B cell (primary cell): ENCODE measurements around the gene SMC3. TPM values are rescaled to one million over a fixed set of nuclear protein-coding genes. Genes with fewer than 3 reads are reported as not detected.

Source experiments
- ATAC-seq: fragments of 200-7000 bp; cut with Tn5 transposase; one replicate; pipeline ENCODE4 v1.10.0; 2021; ENCODE audit warnings: low read depth, mild to moderate bottlenecking, moderate number of reproducible peaks, moderate library complexity
- CTCF ChIA-PET: fragments of 350-600 bp; sonication (Branson Sonifier 250); formaldehyde crosslinking; loops from one replicate; lab custom pipeline; 2021; ENCODE audit warnings: antibody characterized with exemption, inconsistent platforms; lab: Charles Lee
- POLR2A ChIA-PET: fragments of 350-600 bp; sonication (Branson Sonifier 250); formaldehyde crosslinking; loops from one replicate; lab custom pipeline; 2021; ENCODE audit warnings: antibody characterized with exemption; lab: Charles Lee
- DNase-seq: peaks from one replicate; pipeline ENCODE4 v3.0.0; 2013
- H2AFZ ChIP-seq: 2 replicates; pipeline ENCODE4 v1.6.1; 2012; ENCODE audit warnings: mild to moderate bottlenecking, low read depth, low read length; ENCODE audit not compliant: insufficient read depth, poor library complexity, severe bottlenecking
- H3K27ac ChIP-seq, 2 donors: 1 replicate in 1 of 2; 2 replicates in 1 of 2; pipeline ENCODE4 v1.5.1; 2012 to 2013; ENCODE audit warnings: low read length in 2 of 2, mild to moderate bottlenecking in 2 of 2, moderate library complexity in 1 of 2
- H3K27me3 ChIP-seq, 4 experiments: fragments of 200-600 bp in 1 of 4; sonication (generic) in 1 of 4; replicated peaks in 1 of 4; 1 replicate in 2 of 4; 2 replicates in 2 of 4; pipeline versions ENCODE4 v1.6.1 to v1.7.0; 2013 to 2016; ENCODE audit warnings: low read length in 3 of 4, mild to moderate bottlenecking in 2 of 4, mixed read lengths in 1 of 4, moderate library complexity in 1 of 4; ENCODE audit not compliant: insufficient read depth in 4 of 4, control insufficient read depth in 3 of 4; ENCODE audit errors: control extremely low read depth in 1 of 4
- H3K36me3 ChIP-seq, 2 experiments: replicated peaks in 1 of 2; 1 replicate in 1 of 2; 2 replicates in 1 of 2; pipeline versions ENCODE4 v1.6.1 to v1.7.1; 2013; ENCODE audit warnings: low read length in 1 of 2; ENCODE audit not compliant: insufficient read depth in 2 of 2, control insufficient read depth in 1 of 2; ENCODE audit errors: control extremely low read depth in 1 of 2, extremely low read depth in 1 of 2
- H3K4me1 ChIP-seq, 2 donors: fragments of 200-600 bp in 1 of 2; sonication (generic) in 1 of 2; 1 replicate in 1 of 2; 2 replicates in 1 of 2; pipeline versions ENCODE4 v1.5.1 to v1.6.1; 2013 to 2017; ENCODE audit warnings: low read length in 2 of 2; ENCODE audit not compliant: control insufficient read depth in 2 of 2, insufficient read depth in 2 of 2
- H3K4me2 ChIP-seq: replicated peaks from 2 replicates; pipeline ENCODE3; 2012; ENCODE audit warnings: mild to moderate bottlenecking, low read depth, low read length; ENCODE audit not compliant: poor library complexity, severe bottlenecking
- H3K4me3 ChIP-seq, 5 experiments: fragments of 200-600 bp in 1 of 5; sonication (generic) in 1 of 5; 1 replicate in 3 of 5; 2 replicates in 2 of 5; pipeline versions ENCODE4 v1.5.1 to v1.7.0; 2011 to 2016; ENCODE audit warnings: low read length in 4 of 5, mild to moderate bottlenecking in 4 of 5, low read depth in 2 of 5, control low read depth in 1 of 5, moderate library complexity in 1 of 5; ENCODE audit not compliant: insufficient read depth in 1 of 5; ENCODE audit errors: control extremely low read depth in 1 of 5, extremely low read depth in 1 of 5
- H3K79me2 ChIP-seq: fragments of 200-600 bp; sonication (generic); one replicate; pipeline ENCODE4 v1.6.0; 2016; ENCODE audit warnings: low read length; ENCODE audit not compliant: control insufficient read depth, insufficient read depth
- H3K9ac ChIP-seq: fragments of 200-600 bp; sonication (generic); 2 replicates; pipeline ENCODE4 v1.6.1; 2017; ENCODE audit warnings: mild to moderate bottlenecking, low read length, moderate library complexity
- H3K9me3 ChIP-seq, 3 donors: one replicate each; pipeline versions ENCODE4 v1.6.1 to v1.7.1; 2013; ENCODE audit warnings: low read length in 2 of 3; ENCODE audit not compliant: control insufficient read depth in 2 of 3, insufficient read depth in 1 of 3; ENCODE audit errors: control extremely low read depth in 1 of 3
- H4K20me1 ChIP-seq: 2 replicates; pipeline ENCODE4 v1.6.0; 2012; ENCODE audit warnings: mild to moderate bottlenecking, low read length; ENCODE audit not compliant: insufficient read depth, control insufficient read depth, poor library complexity, severe bottlenecking
- H3K27ac Mint-ChIP-seq: one replicate; pipeline ENCODE4 v1.8.0; 2021; ENCODE audit warnings: mixed read lengths
- H3K27me3 Mint-ChIP-seq: one replicate; pipeline ENCODE4 v1.8.0; 2021; ENCODE audit warnings: mixed read lengths
- H3K4me1 Mint-ChIP-seq: one replicate; pipeline ENCODE4 v1.8.0; 2021; ENCODE audit warnings: mixed read lengths
- H3K4me3 Mint-ChIP-seq: one replicate; pipeline ENCODE4 v1.8.0; 2021; ENCODE audit warnings: mixed read lengths
- H3K9me3 Mint-ChIP-seq: one replicate; pipeline ENCODE4 v1.8.0; 2022; ENCODE audit warnings: mixed read lengths; ENCODE audit not compliant: insufficient read depth
- CTCF ChIP-seq: fragments of 200-600 bp; IDR thresholded peaks from one replicate; pipeline ENCODE4 v1.8.0; 2022; ENCODE audit warnings: antibody characterized with exemption, mild to moderate bottlenecking
- EZH2 ChIP-seq: IDR thresholded peaks from 2 replicates; pipeline ENCODE4 v1.6.1; 2012; ENCODE audit warnings: borderline replicate concordance, low read depth, mild to moderate bottlenecking, moderate library complexity, low read length; ENCODE audit not compliant: insufficient read depth, poor library complexity, severe bottlenecking
- WGBS: methylation state at CpG from one replicate; pipeline ENCODE4 v1.1.5; 2013; ENCODE audit warnings: missing lambda C conversion rate; ENCODE audit not compliant: insufficient coverage; 5-methylcytosine and 5-hydroxymethylcytosine counted together
- intact Hi-C: fragments of 100-400 bp; cut with micrococcal nuclease; formaldehyde crosslinking; loops from one replicate; pipeline ENCODE4 v1.10.0; 2022
- polyA plus RNA-seq: library from polyadenylated mRNA; depleted of rRNA; stranded (reverse); fragments of >200 nt; gene quantifications from 2 replicates; pipeline ENCODE4 v1.2.3, GENCODE V29; 2012
- total RNA-seq, 2 donors: library from RNA; stranded (reverse); fragments of 120-200 nt in 1 of 2; gene quantifications; 1 replicate in 1 of 2; 2 replicates in 1 of 2; pipeline versions ENCODE4 v1.2.3 to v1.2.4, GENCODE V29; 2013 to 2022

The SMC3 gene
- total and polyA plus RNA-seq, 2 donors (not counting 1 experiment from before 2014, with no cell fraction given) = 6.1 to 45.8 TPM

- Histone ChIP-seq H3K9ac (no peak overlapping the region), H3K36me3 (no peaks in the 10 kb centered on the region), H4K20me1 (no peaks in the 10 kb centered on the region), H3K4me2 (no peak overlapping the region), H2AFZ (no peak overlapping the region), H3K4me1 (no peaks in the 10 kb centered on the region), H3K27ac (no peak overlapping the region), H3K27me3 (peaks cover 0 to 9% (median 2%) of the 10 kb centered on the region in 4 experiments), H3K79me2 (no peaks in the 10 kb centered on the region), H3K4me3 (no peak overlapping the region), H3K9me3 (no peaks in the 10 kb centered on the region)
- Mint-ChIP-seq H3K9me3 (peaks cover 5% of the 10 kb centered on the region), H3K27me3 (peaks cover 26% of the 10 kb centered on the region), H3K4me1 (no peaks in the 10 kb centered on the region), H3K27ac (no peak overlapping the region), H3K4me3 (no peak overlapping the region)
- intact Hi-C loops = no loop called here
- 94% methylated on average over 6 of the region's 6 CpGs for WGBS
- ChIA-PET CTCF (interaction anchor here (1.2 kb wide), 1 partner anchor 12 kb away, joined by 5 read pairs; no protein-coding TSS in a partner anchor), POLR2A (interaction anchor here (0.5 kb wide), 1 partner anchor 9 kb away, joined by 3 read pairs; no protein-coding TSS in a partner anchor)
- ATAC-seq = no peak
- DNase-seq = no peak
- TF ChIP-seq EZH2 (no peak), CTCF (no peak)
Observed at GRCh38 chr10:110625356-110625894, 57.9 kb downstream of the SMC3 start.

- Histone ChIP-seq H4K20me1 (no peaks in the 10 kb centered on the region), H3K79me2 (no peaks in the 10 kb centered on the region), H3K4me3 (no peak overlapping the region), H3K4me1 (no peaks in the 10 kb centered on the region), H3K36me3 (no peaks in the 10 kb centered on the region), H3K27me3 (peaks cover 0 to 9% (median 2%) of the 10 kb centered on the region in 4 experiments), H3K4me2 (no peak overlapping the region), H3K9me3 (no peaks in the 10 kb centered on the region), H3K9ac (no peak overlapping the region), H2AFZ (no peak overlapping the region), H3K27ac (no peak overlapping the region)
- intact Hi-C loops = no loop called here
- Mint-ChIP-seq H3K4me3 (no peak overlapping the region), H3K27ac (no peak overlapping the region), H3K4me1 (no peaks in the 10 kb centered on the region), H3K27me3 (peaks cover 26% of the 10 kb centered on the region), H3K9me3 (peaks cover 4% of the 10 kb centered on the region)
- DNase-seq (no peak), ATAC-seq (no peak)
- 89% methylated on average over 5 of the region's 5 CpGs for WGBS
- CTCF ChIA-PET = no interaction called here
- POLR2A ChIA-PET = no interaction called here
- TF ChIP-seq CTCF (no peak), EZH2 (no peak)
Observed at GRCh38 chr10:110625951-110626855, 58.7 kb downstream of the SMC3 start.
